Mesenteric fat pad (tissue), 1 donor: ENCODE measurements around the gene HIPK1. TPM values are rescaled to one million over a fixed set of nuclear protein-coding genes. Genes with fewer than 3 reads are reported as not detected.
"Not testable (repeated sequence)": the region's sequence is repeated elsewhere in the genome, so short reads cannot be mapped to it uniquely, and the experiment has no call there.

Source experiments
- DNase-seq: peaks from one replicate; pipeline ENCODE4 v3.0.0-alpha.2; 2020; ENCODE audit warnings: low spot score
- total RNA-seq: library from RNA; stranded (reverse); fragmentation: NEBNext Ultra II Directional; extraction: Animal tissue kit (Norgen Biotek cat#: 25700); gene quantifications from one replicate; pipeline ENCODE4 v1.2.1, GENCODE V29; 2021
- donor health status: DM: yes; HTN: yes; CAD: no.

The HIPK1 gene
- total RNA-seq, 1 donor from 2014 or later: 78.9 TPM

DNA sequence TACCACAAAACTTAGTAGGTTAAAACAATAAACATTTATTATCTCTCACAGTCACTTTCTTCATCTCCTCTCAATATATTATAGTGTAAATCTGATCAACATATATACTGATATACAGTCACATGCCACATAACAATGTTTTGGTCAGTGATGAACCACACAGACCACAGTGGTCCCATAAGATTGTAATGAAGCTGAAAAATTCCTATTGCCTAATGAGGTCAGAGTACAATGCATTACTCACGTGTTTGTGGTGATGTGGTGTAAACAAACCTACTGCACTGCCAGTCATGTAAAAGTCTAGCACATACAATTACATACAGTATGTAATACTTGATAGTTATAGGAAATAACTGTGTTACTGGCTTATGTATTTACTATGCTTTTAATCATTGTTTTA, 80.3 kb downstream of the HIPK1 start:
- no peak for DNase-seq

DNA sequence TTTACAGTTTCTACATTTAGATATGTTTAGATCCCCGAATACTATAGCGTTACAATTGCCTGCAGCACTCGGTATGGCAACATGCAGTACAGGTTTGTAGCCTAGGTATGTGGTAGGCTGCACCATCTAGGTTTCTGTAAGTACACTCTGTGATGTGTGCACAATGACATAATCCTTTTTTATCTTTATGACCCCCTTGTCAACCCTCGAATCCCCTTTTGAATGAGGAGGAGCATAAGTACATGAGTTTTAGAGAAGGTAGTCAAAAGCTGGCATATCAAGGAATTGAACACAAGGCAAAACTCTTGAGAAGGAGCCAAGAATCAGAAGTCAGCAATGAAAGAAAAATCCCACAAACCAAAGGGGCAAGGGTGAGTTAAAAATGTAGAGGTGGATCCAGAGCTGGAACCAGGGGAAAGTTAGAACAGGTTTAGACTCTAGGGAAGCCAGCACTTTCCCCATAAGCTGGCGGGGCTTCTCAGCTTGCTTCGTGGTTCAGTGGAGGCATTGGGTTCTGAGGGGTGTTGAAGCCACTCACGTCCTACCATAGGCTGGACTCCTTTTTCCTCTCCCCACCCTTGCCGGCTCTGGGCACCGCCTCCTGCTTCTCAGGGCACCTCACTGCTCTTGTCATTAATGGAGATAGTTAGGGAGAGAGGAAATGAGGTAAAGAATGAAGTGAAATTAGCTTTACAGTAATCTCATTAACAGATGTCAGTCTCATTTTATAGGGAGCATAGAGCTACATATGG, 81.5 kb downstream of the HIPK1 start:
- no peak for DNase-seq

GRCh38 chr1:114011796-114012195, 82.7 kb downstream of the HIPK1 start:
- no peak for DNase-seq

DNA sequence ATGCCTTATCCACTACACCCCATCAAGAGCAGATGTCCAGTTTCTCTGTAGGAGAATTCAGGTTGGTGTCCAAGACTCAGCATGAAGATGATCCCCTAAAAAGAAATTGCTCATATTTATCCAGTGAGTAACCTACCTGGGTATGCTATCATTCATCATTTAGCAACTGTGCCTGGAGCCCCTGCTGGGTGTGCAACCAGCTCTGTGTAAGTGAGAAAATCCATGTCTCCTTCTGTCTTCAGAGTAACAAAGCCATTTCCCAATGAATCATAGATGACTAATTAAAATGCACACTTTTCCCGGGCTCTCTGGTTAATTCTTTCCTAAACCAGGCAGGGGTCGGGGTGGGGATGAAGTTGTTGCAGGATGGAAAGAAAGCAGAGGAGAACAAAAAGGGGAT, 86.0 kb downstream of the HIPK1 start:
- no peak for DNase-seq

- not testable (repeated sequence) for DNase-seq
Observed at GRCh38 chr1:114019724-114020123, 90.6 kb downstream of the HIPK1 start.

GRCh38 chr1:114021665-114022099, 92.6 kb downstream of the HIPK1 start:
- no peak for DNase-seq

- DNase-seq: no peak
Observed at GRCh38 chr1:114022877-114023276, 93.8 kb downstream of the HIPK1 start.

GRCh38 chr1:114023377-114023776, 94.3 kb downstream of the HIPK1 start:
- DNase-seq: no peak

- no peak for DNase-seq
Observed at GRCh38 chr1:114024049-114024448, 94.9 kb downstream of the HIPK1 start.

DNA sequence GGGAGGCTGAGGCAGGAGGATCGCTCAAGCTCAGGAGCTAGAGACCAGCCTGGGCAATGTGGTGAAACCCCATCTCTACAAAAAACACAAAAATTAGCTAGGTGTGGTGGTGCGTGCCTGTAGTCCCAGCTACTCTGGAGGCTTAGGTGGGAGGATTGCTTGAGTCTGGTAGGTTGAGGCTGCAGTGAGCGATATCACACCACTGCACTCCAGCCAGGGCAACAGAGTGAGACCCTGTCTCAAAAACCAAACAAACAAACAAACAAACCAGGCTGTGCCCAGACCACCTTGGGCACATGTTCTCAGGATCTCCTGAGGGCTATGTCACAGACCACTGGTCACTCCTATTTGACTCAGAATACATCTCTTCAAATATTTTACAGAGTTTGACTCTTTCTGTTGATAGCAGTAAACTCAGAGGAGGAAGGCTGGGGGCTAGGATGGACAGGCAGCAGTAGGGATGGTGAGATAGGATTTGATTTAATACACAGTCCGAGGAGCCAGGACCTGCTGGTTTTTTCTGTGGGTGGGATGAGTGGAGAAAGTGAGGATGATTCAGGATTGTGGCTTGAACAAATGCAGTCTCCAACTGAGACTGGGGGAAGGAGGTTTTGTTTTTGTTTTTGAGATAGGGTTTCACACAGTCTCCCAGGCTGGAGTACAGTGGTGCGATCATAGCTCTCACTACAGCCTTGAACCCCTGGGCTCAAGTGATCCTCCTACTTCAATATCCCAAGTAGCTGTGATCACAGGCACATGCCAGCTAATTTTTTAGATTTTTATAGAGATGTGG, 96.7 kb downstream of the HIPK1 start:
- DNase-seq: no peak

- DNase-seq: no peak
Observed at GRCh38 chr1:114026797-114027196, 97.7 kb downstream of the HIPK1 start.

Other genes with a start within 250 kb of the HIPK1 start
- 14.7 TPM for gene PHTF1, start 169.8 kb upstream of the HIPK1 start, total RNA-seq
- gene RSBN1, start 116.8 kb upstream of the HIPK1 start, total RNA-seq: 14.5 TPM
- 3.7 TPM for gene PTPN22, start 57.6 kb upstream of the HIPK1 start, total RNA-seq
- 0.87 TPM for gene BCL2L15, start 41.7 kb upstream of the HIPK1 start, total RNA-seq
- gene AP4B1, start 24.5 kb upstream of the HIPK1 start, total RNA-seq: 8.5 TPM
- 5.8 TPM for gene DCLRE1B, start 24.0 kb upstream of the HIPK1 start, total RNA-seq
- gene OLFML3, start 50.1 kb downstream of the HIPK1 start, total RNA-seq: 44.3 TPM
- not detected for gene SYT6, start 224.5 kb downstream of the HIPK1 start, total RNA-seq